ENCODE measurements around the gene ASCC2. TPM values are rescaled to one million over a fixed set of nuclear protein-coding genes. Genes with fewer than 3 reads are reported as not detected.

Gene ASCC2
- total RNA-seq, 2 experiments from 2014 or later = 74.1 to 76.1 TPM

- ChIA-PET CTCF (no interaction called here), POLR2A (no interaction called here)
Observed at GRCh38 chr22:29825578-29825977, 12.5 kb downstream of the ASCC2 start.

DNA sequence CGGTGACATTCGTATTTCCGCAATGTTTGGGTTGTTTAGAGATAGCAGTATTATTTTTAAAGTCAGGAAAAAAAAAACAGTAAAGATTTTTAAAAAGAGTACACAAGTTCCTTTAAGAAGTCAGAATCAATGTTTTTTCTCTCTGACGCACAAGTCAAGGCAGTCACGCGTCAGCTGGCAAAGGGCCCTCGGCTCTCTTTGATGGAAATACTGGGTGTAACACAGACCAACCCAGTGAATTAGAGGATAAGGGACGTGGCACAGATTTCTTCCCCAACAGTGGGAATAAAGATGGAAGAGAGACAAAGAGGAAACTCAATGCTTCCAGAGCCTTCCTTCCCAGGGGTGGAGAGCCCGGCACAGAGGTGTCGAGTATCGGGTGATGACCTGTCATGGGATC, 13.4 kb downstream of the ASCC2 start:
- CTCF ChIA-PET = no interaction called here
- POLR2A ChIA-PET = no interaction called here

GRCh38 chr22:29821291-29822016, 16.6 kb downstream of the ASCC2 start:
- CTCF ChIA-PET = interaction anchor here (0.6 to 1.2 kb wide), 3 partner anchors 17 to 184 kb away, joined by 3 read pairs; partner anchors contain the start of gene ASCC2
- POLR2A ChIA-PET = interaction anchor here (0.6 to 0.7 kb wide), 2 partner anchors 49 to 1861 kb away, joined by 3 to 9 read pairs; no protein-coding TSS in a partner anchor

DNA sequence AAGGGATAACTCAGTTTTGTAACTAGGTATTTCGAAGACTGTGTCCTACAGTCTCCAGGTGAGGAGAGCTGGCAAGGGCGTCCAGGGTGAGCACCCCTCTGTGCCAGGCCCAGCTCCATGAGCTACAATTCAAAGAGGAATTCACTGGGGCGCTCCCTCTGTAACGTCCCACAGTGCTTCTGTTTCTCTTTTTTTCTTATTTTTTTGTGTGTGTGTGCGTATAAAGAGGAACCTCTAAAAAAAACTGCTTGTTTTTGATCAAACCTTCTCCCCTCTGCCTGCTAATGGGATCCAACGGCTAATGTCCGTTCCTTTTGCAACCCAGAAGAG, 17.1 kb downstream of the ASCC2 start:
- CTCF ChIA-PET = interaction anchor here (0.7 to 1.2 kb wide), 2 partner anchors 17 to 184 kb away, joined by 3 read pairs; partner anchors contain the start of gene ASCC2
- POLR2A ChIA-PET = interaction anchor here (0.7 kb wide), 1 partner anchor 1861 kb away, joined by 9 read pairs; no protein-coding TSS in a partner anchor

- POLR2A ChIA-PET = no interaction called here
- CTCF ChIA-PET = no interaction called here
Observed at GRCh38 chr22:29819501-29819900, 18.6 kb downstream of the ASCC2 start.

GRCh38 chr22:29817724-29818123, 20.4 kb downstream of the ASCC2 start:
- POLR2A ChIA-PET = no interaction called here
- CTCF ChIA-PET = no interaction called here

GRCh38 chr22:29816980-29817379, 21.1 kb downstream of the ASCC2 start:
- ChIA-PET CTCF (no interaction called here), POLR2A (no interaction called here)

- CTCF ChIA-PET = no interaction called here
- POLR2A ChIA-PET = no interaction called here
Observed at GRCh38 chr22:29816539-29816938, 21.5 kb downstream of the ASCC2 start.

DNA sequence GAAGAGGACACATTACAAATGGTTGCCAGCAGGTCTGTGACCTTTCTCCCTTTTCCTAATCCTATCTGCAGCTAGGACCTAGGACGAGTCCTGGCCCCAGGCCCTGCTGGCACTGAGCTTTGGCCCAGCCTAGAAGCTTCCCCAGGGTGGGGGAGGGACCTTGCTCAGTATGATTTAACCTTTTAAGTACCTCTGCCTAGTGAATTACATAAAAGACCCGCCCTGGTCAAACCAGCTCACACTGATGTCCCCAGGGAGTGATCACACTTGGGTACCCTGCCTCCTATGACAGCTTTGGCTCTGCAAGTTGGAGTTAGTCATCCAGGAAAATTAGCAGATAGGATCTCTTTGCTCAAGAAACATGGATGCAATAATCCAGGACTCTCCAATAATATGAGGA, 21.9 kb downstream of the ASCC2 start:
- CTCF ChIA-PET = no interaction called here
- POLR2A ChIA-PET = no interaction called here

- ChIA-PET CTCF (interaction anchor here (0.6 kb wide), 1 partner anchor 8 kb away, joined by 3 read pairs; no protein-coding TSS in a partner anchor), POLR2A (no interaction called here)
Observed at GRCh38 chr22:29815580-29815979, 22.5 kb downstream of the ASCC2 start.

- CTCF ChIA-PET = no interaction called here
- POLR2A ChIA-PET = no interaction called here
Observed at GRCh38 chr22:29814003-29814402, 24.1 kb downstream of the ASCC2 start.

DNA sequence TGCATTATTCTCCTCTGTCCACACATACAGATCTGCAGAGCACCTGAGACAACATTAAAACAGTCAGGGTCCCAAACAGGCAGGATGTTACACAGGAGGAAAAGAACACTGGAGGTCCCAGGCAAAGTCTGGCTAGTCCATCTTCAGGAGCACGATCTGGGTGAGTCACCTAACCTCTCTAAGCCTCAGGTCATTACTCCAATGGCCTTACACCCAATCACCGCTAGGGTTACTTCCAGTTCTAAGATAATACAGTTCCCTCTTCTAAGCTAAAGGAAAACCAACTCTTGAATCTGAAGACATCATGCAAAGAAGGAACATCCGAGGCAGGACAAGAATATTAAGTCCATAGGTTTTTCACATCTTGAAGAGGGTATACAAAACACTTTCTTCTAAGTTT, 24.5 kb downstream of the ASCC2 start:
- ChIA-PET CTCF (no interaction called here), POLR2A (no interaction called here)

GRCh38 chr22:29813126-29813525, 24.9 kb downstream of the ASCC2 start:
- POLR2A ChIA-PET = no interaction called here
- CTCF ChIA-PET = no interaction called here

DNA sequence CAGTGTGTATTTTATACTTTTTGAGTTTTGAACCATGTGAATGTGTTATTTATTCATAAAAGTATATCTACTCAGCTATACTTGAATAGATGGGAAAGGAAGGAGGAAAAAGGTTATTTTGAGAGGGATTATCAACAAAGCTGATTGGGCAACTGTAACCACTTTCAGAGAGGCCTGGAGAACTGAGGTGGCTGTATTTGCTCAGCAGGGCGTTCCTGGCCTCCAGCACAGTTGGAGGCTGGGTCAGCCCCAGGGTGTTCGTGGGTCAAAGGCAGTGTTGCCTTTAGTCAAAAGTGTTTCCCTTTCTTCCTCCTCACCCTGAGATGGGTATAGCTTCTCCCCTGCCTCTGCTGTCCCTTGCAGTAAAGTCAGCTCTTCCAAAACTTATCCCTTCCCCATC, 26.7 kb downstream of the ASCC2 start:
- CTCF ChIA-PET = no interaction called here
- POLR2A ChIA-PET = no interaction called here

DNA sequence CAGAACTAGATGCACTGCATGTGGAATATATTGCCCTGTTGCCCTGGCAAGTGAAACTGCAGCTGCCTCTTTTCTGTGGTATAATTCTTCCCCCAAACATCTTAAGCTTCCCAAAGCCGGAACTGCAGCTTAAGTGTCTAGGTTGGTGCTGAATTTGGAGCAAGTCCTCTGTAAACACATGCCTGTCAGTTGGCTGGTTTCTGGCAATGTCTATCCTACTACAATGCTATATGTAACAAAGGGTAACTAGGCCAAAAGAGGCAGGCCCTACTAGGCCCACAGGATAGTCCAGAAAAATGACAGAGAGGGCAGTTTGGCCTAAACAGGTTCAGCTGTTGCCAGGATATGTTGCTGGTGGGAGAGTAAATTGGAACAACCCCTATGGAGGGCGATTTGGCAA, 27.9 kb downstream of the ASCC2 start:
- CTCF ChIA-PET = no interaction called here
- POLR2A ChIA-PET = no interaction called here

GRCh38 chr22:29806196-29806595, 31.9 kb downstream of the ASCC2 start:
- CTCF ChIA-PET = no interaction called here
- POLR2A ChIA-PET = no interaction called here

GRCh38 chr22:29804985-29805384, 33.1 kb downstream of the ASCC2 start:
- CTCF ChIA-PET = interaction anchor here (0.6 kb wide), 1 partner anchor 342 kb away, joined by 5 read pairs; no protein-coding TSS in a partner anchor
- POLR2A ChIA-PET = no interaction called here

DNA sequence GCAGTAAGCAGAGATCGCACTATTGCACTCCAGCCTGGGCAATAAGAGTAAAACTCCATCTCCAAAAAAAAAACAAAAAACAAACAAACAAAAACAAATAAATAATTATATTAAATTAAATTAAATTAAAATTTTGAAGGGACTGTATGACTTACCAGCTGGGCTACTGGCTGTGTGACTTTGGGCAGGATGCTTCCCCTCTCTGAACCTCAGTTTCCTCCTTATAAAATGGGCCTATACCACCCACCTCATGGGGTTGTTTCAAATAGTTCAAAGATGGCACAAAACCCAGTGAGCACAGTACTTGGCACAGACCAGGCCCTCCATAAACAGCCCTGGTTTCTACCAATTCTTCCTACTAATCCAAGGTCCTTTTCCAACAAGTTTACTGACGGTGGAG, 34.9 kb downstream of the ASCC2 start:
- POLR2A ChIA-PET = no interaction called here

GRCh38 chr22:29801796-29802195, 36.3 kb downstream of the ASCC2 start:
- ChIA-PET POLR2A (no interaction called here), CTCF (no interaction called here)

More for the DNA sequence above, 34.9 kb downstream of the ASCC2 start:
- CTCF ChIA-PET = no interaction called here

GRCh38 chr22:29801153-29801552, 36.9 kb downstream of the ASCC2 start:
- ChIA-PET POLR2A (no interaction called here), CTCF (no interaction called here)

DNA sequence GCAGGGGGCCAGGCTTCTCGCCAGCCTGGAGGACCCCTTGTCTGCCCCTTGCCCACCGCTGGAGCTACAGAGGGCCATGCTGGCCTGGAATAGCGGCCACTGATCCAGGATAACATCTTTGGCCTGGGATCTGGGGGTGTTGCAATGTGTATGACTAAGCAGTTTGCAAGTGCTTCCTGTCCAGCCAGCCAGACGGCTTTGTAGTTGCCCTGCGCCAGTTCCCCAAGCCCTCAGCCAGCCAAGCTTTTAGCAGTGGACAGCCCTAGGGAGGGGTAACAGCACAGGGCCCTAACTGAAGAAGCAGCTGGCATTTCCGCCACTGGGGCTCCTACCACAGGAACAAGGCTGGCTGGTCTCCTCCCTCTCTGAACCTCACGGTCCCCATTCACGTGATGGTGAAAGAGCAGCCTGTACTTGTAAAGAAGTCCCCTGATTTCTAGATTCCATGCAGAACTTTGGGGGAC, 38.8 kb downstream of the ASCC2 start:
- ChIA-PET POLR2A (no interaction called here), CTCF (no interaction called here)

- ChIA-PET POLR2A (no interaction called here), CTCF (no interaction called here)
Observed at GRCh38 chr22:29798801-29799200, 39.3 kb downstream of the ASCC2 start.
